NCI-H446 (cell line): Measurements from ENCODE around the gene C1orf167.

Experiments used
- DNase-seq, 2 experiments: peaks; one replicate each; lab custom pipeline; 2025; lab: John Stamatoyannopoulos, UW

C1orf167 gene

GRCh38 chr1:11784256-11784992, 22.4 kb downstream of the C1orf167 start:
- DNase-seq = no peak

GRCh38 chr1:11784993-11785769, 23.2 kb downstream of the C1orf167 start:
- DNase-seq = peak in 1 of 2 experiments; percentile 16

- no peak for DNase-seq
These were observed 24.2 kb downstream of the C1orf167 start for GRCh38 chr1:11786168-11786567.

- no peak for DNase-seq
These were observed 25.3 kb downstream of the C1orf167 start for GRCh38 chr1:11787251-11787803.

GRCh38 chr1:11787804-11788436, 25.9 kb downstream of the C1orf167 start:
- no peak for DNase-seq

GRCh38 chr1:11788549-11789053, 26.6 kb downstream of the C1orf167 start:
- no peak for DNase-seq

- no peak for DNase-seq
These were observed 27.4 kb downstream of the C1orf167 start for GRCh38 chr1:11789126-11790067.

- DNase-seq = no peak
These were observed 28.3 kb downstream of the C1orf167 start for GRCh38 chr1:11790101-11790879.

GRCh38 chr1:11790880-11791715, 29.1 kb downstream of the C1orf167 start:
- DNase-seq = no peak

- DNase-seq = no peak
These were observed 30.1 kb downstream of the C1orf167 start for GRCh38 chr1:11792106-11792505.

GRCh38 chr1:11793819-11794218, 31.8 kb downstream of the C1orf167 start:
- DNase-seq = no peak

- DNase-seq = no peak
These were observed 32.6 kb downstream of the C1orf167 start for GRCh38 chr1:11794446-11795237.

GRCh38 chr1:11795238-11795890, 33.4 kb downstream of the C1orf167 start:
- no peak for DNase-seq

GRCh38 chr1:11796036-11796828, 34.2 kb downstream of the C1orf167 start:
- no peak for DNase-seq

GRCh38 chr1:11797525-11798216, 35.7 kb downstream of the C1orf167 start:
- DNase-seq = no peak

GRCh38 chr1:11799099-11799498, 37.1 kb downstream of the C1orf167 start:
- DNase-seq = no peak

GRCh38 chr1:11799896-11800295, 37.9 kb downstream of the C1orf167 start:
- no peak for DNase-seq
